GM18907 (cell line): ENCODE data around the gene FAU.
"Not testable (repeated sequence)": the region's sequence is repeated elsewhere in the genome, so short reads cannot be mapped to it uniquely, and the experiment has no call there.

Experiments
- ATAC-seq: cut with Tn5 transposase; IDR thresholded peaks from one replicate; pipeline ENCODE4 v1.9.1; 2021; ENCODE audit warnings: mild to moderate bottlenecking, moderate library complexity; ENCODE audit not compliant: unreplicated experiment

The FAU gene

DNA sequence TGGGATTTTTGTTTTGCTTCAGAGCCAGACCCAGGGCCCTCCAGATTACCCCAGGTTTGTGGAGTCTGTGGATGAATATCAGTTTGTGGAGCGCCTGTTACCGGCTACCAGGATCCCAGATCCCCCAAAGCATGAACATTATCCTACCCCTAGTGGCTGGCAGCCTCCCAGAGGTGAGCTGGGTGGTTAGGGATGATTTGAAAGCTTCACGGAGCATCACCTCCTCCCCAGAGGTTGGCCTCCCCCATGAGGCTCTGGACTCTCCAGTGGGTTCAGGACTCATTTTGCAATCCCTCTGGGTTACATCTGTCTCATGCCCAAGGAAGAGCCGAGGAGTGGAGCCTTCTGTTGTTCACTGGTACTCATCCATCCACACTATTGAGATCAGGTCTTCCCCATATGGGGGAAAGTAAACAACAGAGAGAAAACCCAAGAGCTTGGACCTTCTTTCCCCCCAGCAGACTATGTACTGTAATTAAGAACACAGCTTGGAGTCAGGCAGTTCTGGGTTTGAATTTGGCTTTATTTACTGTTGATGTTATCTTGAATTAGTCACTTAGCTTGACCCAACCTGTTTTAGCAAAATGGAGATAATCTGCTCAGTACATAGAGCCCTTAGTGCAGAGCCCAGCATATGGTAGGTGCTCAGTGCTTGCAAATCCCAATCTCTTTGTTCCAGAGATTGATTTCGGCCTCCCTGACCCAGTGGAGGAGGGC lies 2.7 kb upstream of the FAU start:
- no peak for ATAC-seq

DNA sequence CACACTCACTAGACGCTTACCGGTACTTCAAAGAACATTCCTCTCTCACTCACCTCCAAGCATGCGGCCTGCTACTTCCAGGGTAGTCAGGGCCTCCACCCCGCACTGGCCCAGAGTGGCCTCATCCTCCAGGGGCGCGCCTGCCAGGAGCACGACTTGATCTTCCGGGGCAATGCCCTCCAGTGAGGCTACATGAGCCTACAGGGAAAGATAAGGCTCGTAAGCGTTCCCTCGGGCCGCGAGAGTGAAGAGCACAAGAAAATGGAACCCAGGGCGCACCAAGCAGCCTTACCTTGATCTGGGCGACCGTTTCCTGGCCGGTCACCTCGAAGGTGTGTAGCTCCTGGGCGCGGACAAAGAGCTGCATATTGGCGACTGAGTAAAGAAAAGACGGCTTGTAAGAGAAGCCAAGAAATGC lies 478 bp downstream of the FAU start:
- ATAC-seq: no peak

DNA sequence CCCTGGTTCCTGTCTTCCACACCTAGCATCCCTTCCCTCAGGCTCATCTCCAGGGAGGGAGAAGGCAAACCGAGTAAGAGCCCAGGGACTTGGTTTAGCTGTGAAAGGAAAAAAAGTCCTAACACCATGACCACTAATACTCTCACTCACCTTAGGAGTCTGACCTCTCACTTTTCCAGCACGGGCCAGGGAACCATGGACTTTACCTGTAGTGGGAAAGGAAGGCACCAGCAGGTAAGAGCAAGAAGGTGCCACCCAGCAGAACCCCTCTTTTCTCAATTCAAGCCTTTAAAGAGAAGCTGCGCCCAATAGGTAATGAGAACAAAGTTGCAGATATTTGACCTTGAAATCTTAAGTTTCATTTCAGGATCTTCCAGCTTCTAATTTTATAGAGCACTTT lies 1.1 kb downstream of the FAU start:
- ATAC-seq: no peak

DNA sequence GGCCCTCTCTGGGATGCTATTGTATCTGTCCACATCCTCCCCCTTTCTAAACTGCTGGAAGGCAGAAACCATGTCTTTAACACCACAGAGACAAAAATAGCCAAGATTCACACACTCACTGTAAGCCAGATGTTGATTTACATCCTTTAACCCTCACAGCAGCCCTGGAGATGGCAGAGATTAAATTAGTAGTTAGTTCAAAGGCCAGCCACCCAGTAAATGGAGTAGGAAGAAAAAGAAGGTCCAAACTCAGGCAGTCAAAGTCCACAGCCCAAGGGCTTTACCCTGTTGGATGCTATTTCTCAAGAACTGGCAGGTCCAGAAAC lies 2.3 kb downstream of the FAU start:
- no peak for ATAC-seq

DNA sequence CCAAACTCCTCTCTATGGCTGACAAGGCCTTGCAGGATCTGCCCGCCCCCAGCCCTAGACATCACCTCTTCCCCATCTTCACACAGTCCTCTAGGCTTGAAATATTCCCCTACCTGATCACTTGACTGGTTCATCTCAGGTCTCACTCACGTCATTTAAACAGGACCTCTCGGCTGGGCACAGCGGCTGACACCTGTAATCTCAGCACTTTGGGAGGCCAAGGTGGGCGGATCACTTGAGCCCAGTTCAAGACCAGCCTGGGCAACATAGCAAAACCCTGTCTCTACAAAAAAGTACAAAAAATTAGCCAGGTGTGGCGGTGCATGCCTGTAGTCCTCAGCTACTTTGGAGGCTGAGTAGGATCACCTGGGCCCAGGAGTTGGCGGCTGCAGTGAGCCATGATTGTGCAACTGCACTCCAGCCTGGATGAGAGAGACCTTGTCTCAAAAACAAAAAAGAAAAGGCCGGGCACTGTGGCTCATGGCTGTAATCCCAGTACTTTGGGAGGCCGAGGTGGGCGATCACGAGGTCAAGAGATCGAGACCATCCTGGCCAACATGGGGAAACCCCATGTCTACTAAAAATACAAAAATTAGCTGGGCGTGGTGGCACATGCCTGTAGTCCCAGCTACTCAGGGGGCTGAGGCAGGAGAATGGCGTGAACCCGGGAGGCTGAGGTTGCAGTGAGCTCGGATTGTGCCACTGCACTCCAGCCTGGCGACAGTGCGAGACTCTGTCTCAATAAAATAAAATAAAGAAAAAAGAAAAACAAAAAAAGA lies 2.9 kb downstream of the FAU start:
- not testable (repeated sequence) for ATAC-seq

DNA sequence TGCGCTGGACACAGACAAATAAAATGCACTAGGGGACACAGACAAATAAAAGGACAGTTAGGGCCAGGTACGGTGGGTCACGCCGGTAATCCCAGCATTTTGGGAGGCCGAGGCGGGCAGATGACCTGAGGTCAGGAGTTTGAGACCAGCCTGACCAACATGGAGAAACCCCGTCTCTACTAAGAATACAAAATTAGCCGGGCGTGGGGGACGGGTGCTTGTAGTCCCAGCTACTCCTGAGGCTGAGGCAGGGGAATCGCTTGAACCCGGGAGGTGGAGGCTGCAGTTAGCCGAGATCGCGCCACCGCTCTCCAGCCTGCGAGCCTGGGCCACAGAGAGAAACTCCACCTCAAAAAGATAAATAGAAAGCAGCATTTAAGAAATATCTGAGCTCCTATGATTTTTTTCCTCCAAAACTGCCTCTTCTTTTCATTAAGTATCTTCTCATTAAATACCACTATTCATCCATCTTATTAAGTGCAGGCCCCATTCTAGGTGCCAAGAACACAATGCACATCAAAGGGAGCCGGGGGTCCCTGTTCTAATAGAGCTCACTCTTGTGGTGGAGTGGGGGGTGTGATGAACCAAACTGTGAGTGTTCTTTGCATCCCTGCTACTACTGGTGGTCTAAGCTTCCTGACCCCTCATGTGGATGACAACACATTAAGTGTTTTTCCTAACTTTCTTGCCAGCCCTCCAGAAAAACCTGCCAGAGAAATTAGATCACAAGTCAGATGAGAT lies 3.7 kb downstream of the FAU start:
- no peak for ATAC-seq

DNA sequence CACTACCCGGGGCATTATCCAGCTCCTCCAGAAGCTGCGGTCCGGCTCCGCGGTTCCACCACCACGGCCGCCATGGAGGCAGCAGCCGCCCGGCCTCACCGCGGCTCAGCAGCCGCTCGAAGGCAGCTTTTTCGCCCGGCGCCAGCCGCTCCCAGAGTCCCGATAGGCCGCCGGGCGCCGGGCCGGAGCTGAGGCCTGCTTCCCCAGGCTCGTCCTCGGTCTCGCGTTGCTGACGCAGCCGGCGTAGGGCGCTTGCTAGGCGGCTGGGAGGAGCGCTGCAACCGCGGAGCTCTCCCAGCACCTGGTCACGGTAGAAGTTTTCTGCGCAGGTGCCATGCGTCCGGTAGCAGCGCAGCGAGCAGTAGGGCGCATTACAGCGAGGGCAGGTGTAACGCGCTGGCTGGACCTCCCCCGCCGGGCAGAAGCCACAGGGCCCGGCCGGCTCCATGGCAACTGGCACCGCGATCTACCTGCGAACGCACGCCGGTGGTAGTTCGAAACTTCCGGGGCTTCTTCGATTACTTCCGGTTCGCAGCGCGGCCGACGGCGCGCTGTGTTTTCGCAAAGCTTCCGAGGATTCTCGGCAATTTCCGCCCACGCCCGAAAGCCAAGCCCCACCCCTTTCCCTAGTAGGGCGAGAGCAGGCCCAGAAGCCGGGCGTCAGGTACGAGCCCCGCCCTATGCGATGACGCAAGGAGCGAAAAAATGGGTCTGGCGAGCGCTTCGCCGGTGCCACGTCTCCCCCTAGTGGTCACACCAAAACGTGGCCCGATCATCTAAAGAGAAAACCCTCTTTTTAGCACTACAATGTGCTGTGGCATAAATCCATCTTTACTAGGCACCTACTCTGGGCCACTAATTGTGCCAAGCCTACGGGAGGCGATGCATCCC lies 4.5 kb downstream of the FAU start, which contains the start of gene ZNHIT2:
ZNHIT2 (minus strand) TSS at position 496 of the 891 bp plus-strand sequence; CDS start at position 448, 48 bp downstream.
- peak; percentile 59 for ATAC-seq

DNA sequence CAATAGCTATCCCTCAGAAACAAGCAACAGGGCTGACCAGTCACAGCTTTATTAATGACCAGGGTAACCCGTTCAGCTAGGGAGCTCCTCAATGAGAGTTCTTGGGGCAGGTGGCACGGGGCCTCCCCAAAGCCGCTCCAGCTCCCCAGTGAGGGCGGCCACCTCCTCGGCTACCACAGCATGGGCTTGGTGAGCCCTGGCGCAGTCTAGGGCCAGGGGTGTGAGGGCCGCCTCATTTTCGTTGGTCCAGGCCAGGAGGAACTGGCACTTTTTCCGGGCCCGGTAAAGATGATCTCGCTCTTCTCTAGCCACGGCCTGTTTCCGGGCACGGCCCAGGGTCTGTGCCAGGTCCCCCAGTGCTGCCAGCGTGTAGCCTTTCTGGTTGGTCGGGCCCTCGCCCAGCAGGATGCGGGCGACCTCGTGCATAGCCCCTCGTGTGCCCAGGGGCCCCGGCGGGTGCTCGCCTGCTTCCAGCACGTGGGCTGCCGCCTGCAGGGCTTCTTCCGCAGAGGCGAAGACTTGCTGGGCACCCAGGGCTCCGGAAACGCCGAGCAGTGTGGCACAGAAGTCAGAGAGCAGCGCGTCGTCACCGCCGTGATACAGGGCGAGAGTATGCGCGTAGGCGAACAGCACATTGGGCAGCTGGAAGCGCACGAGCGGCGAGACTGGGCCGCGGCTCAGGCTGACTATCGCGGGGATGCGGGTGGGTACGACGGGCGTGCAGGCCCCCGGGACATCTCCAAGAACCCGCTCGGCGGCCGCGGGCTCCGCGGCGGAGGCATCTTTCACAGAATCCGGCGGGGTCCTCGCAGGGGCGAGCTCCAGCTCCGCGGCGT lies 5.3 kb downstream of the FAU start:
- ATAC-seq: peak; percentile 8

DNA sequence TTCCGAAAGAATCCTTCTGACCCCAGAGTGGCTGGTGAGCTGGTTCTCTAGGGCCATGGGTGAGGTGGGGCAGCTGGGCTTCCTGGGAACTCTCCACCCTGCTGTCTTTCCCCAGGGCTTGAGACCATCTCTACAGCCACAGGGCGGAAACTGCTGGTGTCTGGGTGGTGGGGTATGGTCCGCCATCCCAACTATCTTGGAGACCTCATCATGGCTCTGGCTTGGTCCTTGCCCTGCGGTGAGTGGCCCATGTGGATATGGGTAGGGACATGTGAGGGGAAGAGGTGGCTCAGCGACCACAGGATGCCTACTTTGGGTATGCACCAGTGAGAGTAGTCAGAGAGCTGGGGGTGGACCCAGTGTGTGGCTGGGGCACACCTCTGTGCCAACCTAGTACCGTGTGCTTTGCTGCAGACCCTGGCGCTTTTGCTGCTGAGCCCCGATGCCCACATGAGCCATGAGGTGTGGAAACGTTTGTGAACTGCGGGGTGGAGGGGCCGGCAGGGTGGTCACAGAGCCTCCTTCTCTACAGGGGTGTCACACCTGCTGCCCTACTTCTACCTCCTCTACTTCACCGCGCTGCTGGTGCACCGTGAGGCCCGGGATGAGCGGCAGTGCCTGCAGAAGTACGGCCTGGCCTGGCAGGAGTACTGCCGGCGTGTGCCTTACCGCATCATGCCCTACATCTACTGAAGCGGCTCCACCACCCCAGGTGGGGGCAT lies 6.4 kb downstream of the FAU start:
- ATAC-seq: no peak

DNA sequence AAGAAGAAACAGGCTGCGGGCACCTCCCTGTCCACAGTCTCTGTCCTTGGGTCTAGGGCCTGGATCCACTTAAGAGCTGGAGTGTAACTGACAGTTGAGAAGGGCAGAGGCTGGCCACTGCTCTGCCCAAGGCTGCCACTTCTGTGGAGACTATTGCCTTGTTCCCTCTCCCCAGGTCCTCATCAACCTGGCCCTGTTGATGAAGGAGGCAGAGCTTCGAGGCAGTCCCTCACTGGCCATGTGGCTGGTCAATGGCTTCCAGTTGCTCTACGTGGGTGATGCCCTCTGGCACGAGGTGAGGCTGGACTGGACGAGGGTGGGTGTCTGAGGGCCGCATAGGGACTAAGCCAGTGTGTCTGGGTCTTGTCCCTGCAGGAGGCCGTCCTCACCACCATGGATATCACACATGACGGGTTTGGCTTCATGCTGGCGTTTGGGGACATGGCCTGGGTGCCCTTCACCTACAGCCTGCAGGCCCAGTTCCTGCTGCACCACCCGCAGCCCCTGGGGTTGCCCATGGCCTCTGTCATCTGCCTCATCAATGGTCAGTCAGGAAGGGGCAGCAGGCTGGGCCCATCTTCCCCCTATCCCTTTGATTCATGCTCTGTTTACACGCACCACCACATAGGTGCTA lies 7.3 kb downstream of the FAU start:
- no peak for ATAC-seq

DNA sequence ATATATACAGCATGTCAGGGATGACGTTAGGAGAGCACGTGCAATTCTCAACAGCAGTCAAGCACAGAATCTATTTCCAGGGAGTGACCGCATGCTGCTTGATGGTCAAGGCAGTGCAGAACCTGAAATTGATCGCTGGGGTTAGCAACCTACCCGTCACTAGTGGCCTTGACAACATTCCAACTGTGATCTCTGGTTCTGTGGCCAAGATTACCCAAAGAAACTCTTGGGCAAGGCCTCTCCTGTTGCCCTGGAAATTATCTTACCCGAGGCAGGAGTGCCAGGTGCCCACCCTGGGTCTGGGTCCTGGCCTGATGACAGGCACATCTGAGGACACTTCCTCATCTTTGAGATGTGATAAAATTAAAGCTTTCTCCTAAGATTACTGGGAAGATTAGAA lies 8.1 kb downstream of the FAU start:
- no peak for ATAC-seq

DNA sequence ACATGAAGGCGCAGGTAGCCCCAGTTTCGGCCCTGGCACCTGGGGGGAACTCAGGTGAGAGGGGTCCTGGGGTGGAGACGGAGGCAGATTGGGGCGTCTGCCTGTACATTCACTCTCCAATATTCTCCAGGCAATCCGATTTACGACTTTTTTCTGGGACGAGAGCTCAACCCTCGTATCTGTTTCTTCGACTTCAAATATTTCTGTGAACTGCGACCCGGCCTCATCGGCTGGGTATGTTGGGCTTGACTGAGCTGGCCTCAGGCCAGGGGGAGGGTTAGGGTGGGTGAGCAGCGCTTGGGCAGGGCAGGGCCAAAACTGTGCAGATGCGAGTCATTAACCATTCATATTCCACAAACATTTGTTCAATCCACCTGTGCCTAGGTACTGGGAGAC lies 8.6 kb downstream of the FAU start:
- ATAC-seq: no peak

DNA sequence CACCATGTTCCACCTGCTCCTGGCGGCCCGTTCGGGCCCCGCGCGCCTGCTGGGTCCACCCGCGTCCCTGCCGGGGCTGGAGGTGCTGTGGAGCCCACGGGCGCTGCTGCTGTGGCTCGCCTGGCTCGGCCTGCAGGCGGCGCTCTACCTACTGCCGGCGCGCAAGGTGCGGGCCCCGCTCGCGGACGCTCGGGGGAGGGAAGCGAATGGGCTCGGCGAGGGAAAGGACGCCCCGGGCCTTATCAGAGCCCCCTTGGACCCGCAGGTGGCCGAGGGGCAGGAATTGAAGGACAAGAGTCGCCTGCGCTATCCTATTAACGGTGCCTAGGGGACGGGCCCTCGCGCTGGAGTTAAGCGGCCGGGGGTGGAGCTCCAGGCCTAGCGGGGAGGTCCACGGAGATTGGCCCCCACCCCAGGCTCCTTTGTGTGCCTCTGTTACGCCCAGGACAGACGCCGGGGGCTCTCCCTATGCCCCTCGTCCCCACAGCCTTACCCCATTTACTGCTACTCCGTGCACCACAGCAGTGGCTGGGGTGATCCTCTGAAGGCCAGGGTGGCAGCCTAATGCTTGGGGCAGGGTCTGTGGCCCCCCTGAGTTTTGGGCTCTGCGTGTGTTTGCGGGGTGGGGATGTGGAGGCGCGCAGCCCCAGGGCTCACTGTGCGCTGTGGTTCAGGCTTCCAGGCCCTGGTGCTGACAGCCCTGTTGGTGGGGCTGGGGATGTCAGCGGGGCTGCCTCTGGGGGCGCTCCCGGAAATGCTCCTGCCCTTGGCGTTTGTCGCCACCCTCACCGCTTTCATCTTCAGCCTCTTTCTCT lies 9.2 kb downstream of the FAU start:
- no peak for ATAC-seq

DNA sequence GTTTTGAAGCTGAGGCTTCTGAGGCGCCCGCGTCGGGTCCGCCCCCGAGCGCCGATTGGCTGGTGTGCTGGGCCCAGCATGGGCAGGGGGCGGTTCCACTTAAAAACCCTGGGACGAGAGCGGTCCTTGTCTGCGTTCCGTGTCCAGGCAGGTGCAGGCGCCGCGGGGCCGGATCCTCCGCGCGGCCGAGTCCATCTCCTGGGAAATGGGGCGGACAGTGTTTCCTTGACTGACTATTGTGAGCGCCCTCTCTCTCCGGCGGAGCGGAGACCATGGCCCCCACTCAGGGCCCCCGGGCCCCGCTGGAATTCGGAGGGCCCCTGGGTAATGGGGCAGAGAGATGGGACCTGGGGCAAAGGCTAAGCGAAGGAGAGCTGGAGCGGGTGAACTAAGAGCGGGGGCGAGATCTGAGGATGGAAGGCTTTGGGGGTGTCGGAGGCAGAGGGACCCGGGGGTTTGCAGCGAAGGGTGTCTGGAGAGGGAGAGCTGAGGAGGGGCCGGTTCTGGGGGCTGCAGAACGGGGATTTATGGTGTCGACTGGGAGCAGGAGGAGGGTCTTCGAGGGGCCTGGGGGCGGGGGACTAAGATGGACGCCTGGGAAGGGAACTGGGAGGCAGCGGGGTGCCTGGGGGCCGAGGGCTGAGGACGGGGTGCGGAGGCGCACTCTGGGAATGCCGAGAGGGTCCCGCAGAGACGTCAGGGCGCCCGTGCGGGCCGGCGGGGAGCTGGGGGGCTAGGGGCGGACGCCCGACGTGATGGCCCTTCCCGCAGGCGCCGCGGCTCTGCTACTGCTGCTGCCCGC lies 10.0 kb downstream of the FAU start, which contains the start of gene TM7SF2:
TM7SF2 (plus strand) TSS at position 129 of the 802 bp plus-strand sequence; CDS start at position 273, 144 bp downstream.
- peak; percentile 48 for ATAC-seq

DNA sequence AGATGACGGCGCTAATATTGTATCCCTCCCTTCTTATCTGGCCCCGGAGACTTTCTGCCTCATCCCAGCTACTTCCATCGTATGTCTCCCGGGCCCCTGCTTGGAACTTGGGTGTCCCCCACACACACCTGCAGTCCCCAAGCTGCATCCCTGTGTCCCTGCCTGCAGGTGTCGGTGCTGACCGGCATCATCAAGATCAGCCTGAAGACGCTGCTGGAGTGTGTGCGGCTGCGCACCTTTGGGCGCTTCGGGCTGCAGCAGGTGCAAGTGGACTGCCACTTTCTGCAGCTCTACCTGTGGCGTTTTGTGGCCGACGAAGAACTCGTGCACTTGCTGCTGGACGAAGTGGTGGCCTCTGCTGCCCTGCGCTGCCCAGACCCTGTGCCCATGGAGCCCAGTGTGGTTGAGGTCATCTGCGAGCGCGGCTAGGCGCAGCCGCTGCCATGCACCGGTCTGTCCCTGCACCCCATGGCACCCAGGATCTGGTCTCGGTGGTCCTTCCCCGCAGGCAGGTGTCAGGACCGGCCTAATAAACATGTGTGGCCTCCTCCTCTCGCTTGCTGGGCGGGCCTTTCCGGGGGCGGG lies 10.7 kb downstream of the FAU start:
- ATAC-seq: no peak

DNA sequence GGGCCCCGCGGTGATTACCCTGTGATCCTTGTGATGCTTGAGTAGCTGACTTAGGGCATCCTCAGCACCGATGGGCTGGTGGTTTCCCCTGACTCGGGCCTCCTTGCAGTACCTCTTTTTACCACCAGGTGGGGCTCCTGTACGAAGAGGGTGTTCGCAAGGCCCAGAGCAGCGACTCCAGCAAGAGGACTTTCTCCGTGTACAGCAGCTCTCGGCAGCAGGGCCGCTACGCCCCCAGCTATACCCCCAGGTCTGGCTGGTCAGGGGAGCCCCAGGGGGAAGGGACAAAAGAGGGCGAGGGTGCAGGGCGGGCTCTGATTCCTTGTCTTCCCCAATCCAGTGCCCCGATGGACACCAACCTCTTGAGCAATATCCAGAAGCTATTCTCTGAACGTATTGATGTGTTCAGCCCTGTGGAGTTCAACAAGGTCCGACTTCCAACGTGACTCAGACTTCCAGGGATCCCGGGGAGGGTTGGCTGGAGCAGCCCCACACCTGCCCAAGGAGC lies 11.5 kb downstream of the FAU start:
- peak; percentile 35 for ATAC-seq
